Right lobe of liver (tissue), 4 donors: ENCODE data around the gene TM6SF1.

Source experiments
- CTCF ChIP-seq, 4 donors: fragments of 200-600 bp in 3 of 4; fragments of 450-650 bp in 1 of 4; IDR thresholded peaks; one replicate each; pipeline versions ENCODE4 v1.5.1 to v1.8.0; 2016 to 2022; ENCODE audit warnings: antibody characterized with exemption in 4 of 4, mild to moderate bottlenecking in 2 of 4
- POLR2A ChIP-seq: fragments of 450-650 bp; IDR thresholded peaks from one replicate; pipeline ENCODE4 v1.6.1; 2017; ENCODE audit warnings: antibody characterized with exemption, mild to moderate bottlenecking
- donor health status: DM: no; HTN: no; CAD: no.
- donor health status: DM: no; HTN: no; CAD: no.
- donor health status: DM: no; HTN: yes; CAD: no.

DNA sequence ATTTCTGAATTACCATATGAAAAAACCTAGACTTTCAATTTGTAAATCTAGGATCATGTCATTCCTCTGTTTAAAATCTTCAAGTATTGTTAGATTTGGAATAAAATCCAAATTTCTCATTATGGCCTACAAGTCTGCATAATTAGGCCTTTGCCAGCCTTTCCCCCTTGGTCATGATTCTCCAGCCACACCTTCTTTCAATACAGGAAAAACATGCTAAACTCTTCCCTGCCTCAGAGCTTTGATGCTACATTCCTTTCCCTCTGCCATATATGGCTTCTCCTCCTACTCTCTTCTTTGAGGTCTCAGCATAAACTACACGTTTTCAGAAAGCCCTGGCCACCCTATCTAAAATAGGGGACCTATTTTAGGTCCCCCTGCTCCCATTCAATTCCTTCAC lies 48.5 kb downstream of the TM6SF1 start:
- no peak for TF ChIP-seq POLR2A
- TF ChIP-seq CTCF (IDR thresholded peaks at IDR 0.05), result no peak
